OCI-LY3 (cell line): ENCODE results near the gene MYBPHL.

Source experiments
- H2AFZ ChIP-seq: fragments of 200-600, 300-600 bp; shearing (Covaris generic); 2 replicates; pipeline ENCODE4 v1.6.0; 2014; ENCODE audit warnings: antibody characterized with exemption, low read depth, low read length
- H3K27ac ChIP-seq: fragments of 200-600, 300-600 bp; sonication (generic); 2 replicates; pipeline ENCODE4 v1.5.1; 2014; ENCODE audit warnings: mild to moderate bottlenecking, low read length, moderate library complexity, mixed read lengths
- H3K27me3 ChIP-seq: fragments of 200-600, 300-600 bp; sonication (generic); 2 replicates; pipeline ENCODE4 v1.6.1; 2014; ENCODE audit warnings: low read depth, low read length, mixed read lengths
- H3K36me3 ChIP-seq: fragments of 200-600, 300-600 bp; sonication (generic); replicated peaks from 2 replicates; pipeline ENCODE3; 2014; ENCODE audit warnings: low read depth, low read length, mixed read lengths
- H3K4me1 ChIP-seq: fragments of 300-600, 200-600 bp; sonication (generic); 2 replicates; pipeline ENCODE4 v1.6.1; 2014; ENCODE audit warnings: low read length, mixed read lengths
- H3K4me2 ChIP-seq: fragments of 200-600, 300-600 bp; sonication (generic); 2 replicates; pipeline ENCODE4 v1.6.1; 2014; ENCODE audit warnings: low read length, mixed read lengths
- H3K4me3 ChIP-seq: fragments of 300-600, 200-600 bp; sonication (generic); 2 replicates; pipeline ENCODE4 v1.5.1; 2014; ENCODE audit warnings: antibody characterized with exemption, mild to moderate bottlenecking, low read length, moderate library complexity
- H3K79me2 ChIP-seq: fragments of 300-600, 200-600 bp; shearing (Covaris generic); 2 replicates; pipeline ENCODE4 v1.6.1; 2014; ENCODE audit warnings: mild to moderate bottlenecking, low read length, mixed read lengths
- H3K9ac ChIP-seq: fragments of 300-600, 200-600 bp; shearing (Covaris generic); 2 replicates; pipeline ENCODE4 v1.6.0; 2014; ENCODE audit warnings: mild to moderate bottlenecking, low read length, moderate library complexity
- H3K9me3 ChIP-seq: fragments of 200-600, 300-600 bp; shearing (Covaris generic); 2 replicates; pipeline ENCODE4 v1.6.1; 2014; ENCODE audit warnings: low read length, mixed read lengths; ENCODE audit not compliant: insufficient read depth
- H4K20me1 ChIP-seq: fragments of 200-600, 300-600 bp; sonication (generic); 2 replicates; pipeline ENCODE4 v1.6.1; 2016; ENCODE audit warnings: low read length, mixed read lengths; ENCODE audit not compliant: insufficient read depth
- CTCF ChIP-seq: fragments of 200-600, 300-600 bp; sonication (generic); IDR thresholded peaks from 2 replicates; pipeline ENCODE4 v1.5.1; 2014; ENCODE audit warnings: antibody characterized with exemption, low read length, low read depth
- EZH2phosphoT487 ChIP-seq: fragments of 200-600 bp; shearing (Covaris generic); IDR thresholded peaks from 2 replicates; pipeline ENCODE4 v1.6.1; 2018; ENCODE audit warnings: antibody characterized with exemption, mixed run types, low read depth

MYBPHL gene

GRCh38 chr1:109281680-109282496 lies 24.9 kb downstream of the MYBPHL start:
- Histone ChIP-seq H3K27me3 (no peaks in the 10 kb centered on the region), H3K36me3 (no peaks in the 10 kb centered on the region), H2AFZ (no peak overlapping the region), H3K9ac (peak overlapping the region; percentile 52; the same call in 1 of the 2 replicates), H3K9me3 (no peaks in the 10 kb centered on the region), H4K20me1 (no peaks in the 10 kb centered on the region), H3K79me2 (no peaks in the 10 kb centered on the region), H3K4me3 (peak overlapping the region; percentile 83), H3K27ac (no peak overlapping the region), H3K4me1 (peaks cover 11% of the 10 kb centered on the region), H3K4me2 (peak overlapping the region; percentile 97)
- TF ChIP-seq EZH2phosphoT487, result no peak

- Histone ChIP-seq H3K9me3 (no peaks in the 10 kb centered on the region), H3K36me3 (no peaks in the 10 kb centered on the region), H4K20me1 (no peaks in the 10 kb centered on the region), H3K4me2 (no peak overlapping the region), H3K4me3 (no peak overlapping the region), H3K27ac (no peak overlapping the region), H3K79me2 (no peaks in the 10 kb centered on the region), H2AFZ (no peak overlapping the region), H3K27me3 (no peaks in the 10 kb centered on the region), H3K4me1 (peaks cover 11% of the 10 kb centered on the region), H3K9ac (no peak overlapping the region)
- no peak for TF ChIP-seq CTCF
- no peak for TF ChIP-seq EZH2phosphoT487
Observed at GRCh38 chr1:109280862-109281261, 25.9 kb downstream of the MYBPHL start.

- H2AFZ ChIP-seq, result no peak overlapping the region
- H3K79me2 ChIP-seq, result no peaks in the 10 kb centered on the region
- no peaks in the 10 kb centered on the region for H3K9me3 ChIP-seq
- no peaks in the 10 kb centered on the region for H3K27me3 ChIP-seq
- peaks cover 11% of the 10 kb centered on the region for H3K4me1 ChIP-seq
- no peaks in the 10 kb centered on the region for H4K20me1 ChIP-seq
- no peak overlapping the region for H3K9ac ChIP-seq
- no peaks in the 10 kb centered on the region for H3K36me3 ChIP-seq
- no peak overlapping the region for H3K4me3 ChIP-seq
- no peak overlapping the region for H3K4me2 ChIP-seq
- H3K27ac ChIP-seq, result no peak overlapping the region
- no peak for TF ChIP-seq EZH2phosphoT487
- no peak for TF ChIP-seq CTCF
Observed at GRCh38 chr1:109279615-109280278, 27.1 kb downstream of the MYBPHL start.

- TF ChIP-seq CTCF (peak; percentile 74), EZH2phosphoT487 (no peak)
- no peaks in the 10 kb centered on the region for H4K20me1 ChIP-seq
- H2AFZ ChIP-seq, result no peak overlapping the region
- no peaks in the 10 kb centered on the region for H3K27me3 ChIP-seq
- peaks cover 5% of the 10 kb centered on the region; the same call in 1 of the 2 replicates for H3K4me1 ChIP-seq
- no peak overlapping the region for H3K4me3 ChIP-seq
- no peak overlapping the region for H3K27ac ChIP-seq
- no peaks in the 10 kb centered on the region for H3K9me3 ChIP-seq
- no peaks in the 10 kb centered on the region for H3K79me2 ChIP-seq
- no peak overlapping the region for H3K9ac ChIP-seq
- H3K4me2 ChIP-seq, result no peak overlapping the region
- no peaks in the 10 kb centered on the region for H3K36me3 ChIP-seq
Observed at GRCh38 chr1:109277434-109278204, 29.2 kb downstream of the MYBPHL start.
